Cardiac muscle cell (in vitro differentiated cells and primary cell): Measurements from ENCODE around the gene PLEKHA1. TPM values are rescaled to one million over a fixed set of nuclear protein-coding genes. Genes with fewer than 3 reads are reported as not detected.

Experiments used
- DNase-seq, 2 donors: peaks; one replicate each; pipeline versions ENCODE4 v3.0.0 to v3.0.0-alpha.2; 2010 to 2017; ENCODE audit warnings: low read depth in 1 of 2, low spot score in 1 of 2
- H3K27ac ChIP-seq: fragments of 200-600 bp; sonication (generic); 2 replicates; pipeline ENCODE4 v1.5.1; 2016
- H3K27me3 ChIP-seq: fragments of 200-600 bp; sonication (generic); 2 replicates; pipeline ENCODE4 v1.6.0; 2016; ENCODE audit warnings: control low read depth
- H3K36me3 ChIP-seq: fragments of 200-600 bp; sonication (generic); 2 replicates; pipeline ENCODE4 v1.5.1; 2016; ENCODE audit warnings: control low read depth
- H3K4me1 ChIP-seq: fragments of 200-600 bp; sonication (generic); 2 replicates; pipeline ENCODE4 v1.8.1; 2017; ENCODE audit warnings: low read depth, mild to moderate bottlenecking, mixed run types
- H3K4me3 ChIP-seq: fragments of 200-600 bp; sonication (generic); 2 replicates; pipeline ENCODE4 v1.5.1; 2016; ENCODE audit warnings: mild to moderate bottlenecking
- H3K9me3 ChIP-seq: fragments of 200-600 bp; sonication (generic); 2 replicates; pipeline ENCODE4 v1.5.1; 2017; ENCODE audit warnings: low read depth, mild to moderate bottlenecking, control low read depth
- polyA plus RNA-seq: library from polyadenylated mRNA; unstranded; fragments of >200 nt; fragmentation: Nextera tagmentation; extraction: Ambion mirVana; gene quantifications from 2 replicates; pipeline ENCODE4 v1.2.1, GENCODE V29; 2016
- total RNA-seq: library from RNA; depleted of rRNA; stranded (reverse); fragments of >200 nt; gene quantifications from 2 replicates; pipeline ENCODE4 v1.2.3, GENCODE V29; 2016
- TF ChIP-seq, protein P1 (sequence below): IDR thresholded peaks from 2 replicates; pipeline ENCODE4 v1.5.1; 2012; ENCODE audit warnings: low read depth, mild to moderate bottlenecking, low read length

PLEKHA1 gene
- total and polyA plus RNA-seq, 2 experiments from 2014 or later: 26.5 to 44.8 TPM

DNA sequence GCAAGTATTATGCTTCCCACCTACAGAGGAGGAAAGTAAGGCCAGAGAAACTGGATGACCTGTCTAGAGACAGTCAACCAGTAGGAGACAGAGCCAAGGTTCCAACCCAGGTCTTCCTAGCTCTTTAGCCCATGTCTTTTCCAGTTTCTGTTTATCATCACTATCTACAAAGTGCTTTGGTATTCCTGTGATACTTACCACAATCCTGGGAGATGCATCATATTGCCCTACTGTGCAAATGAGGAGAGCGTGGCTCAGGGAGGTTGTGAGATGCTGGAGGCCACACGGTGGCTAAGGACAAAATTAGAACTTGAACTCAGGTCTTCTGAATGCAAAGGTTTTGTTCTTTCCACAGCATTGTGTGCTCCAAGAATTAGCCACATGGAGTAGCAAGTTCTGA is 11.2 kb upstream of the PLEKHA1 start:
- no peak for DNase-seq
- H3K9me3 ChIP-seq: no peaks in the 10 kb centered on the region
- H3K27ac ChIP-seq: no peak overlapping the region
- TF ChIP-seq, protein P1, sequence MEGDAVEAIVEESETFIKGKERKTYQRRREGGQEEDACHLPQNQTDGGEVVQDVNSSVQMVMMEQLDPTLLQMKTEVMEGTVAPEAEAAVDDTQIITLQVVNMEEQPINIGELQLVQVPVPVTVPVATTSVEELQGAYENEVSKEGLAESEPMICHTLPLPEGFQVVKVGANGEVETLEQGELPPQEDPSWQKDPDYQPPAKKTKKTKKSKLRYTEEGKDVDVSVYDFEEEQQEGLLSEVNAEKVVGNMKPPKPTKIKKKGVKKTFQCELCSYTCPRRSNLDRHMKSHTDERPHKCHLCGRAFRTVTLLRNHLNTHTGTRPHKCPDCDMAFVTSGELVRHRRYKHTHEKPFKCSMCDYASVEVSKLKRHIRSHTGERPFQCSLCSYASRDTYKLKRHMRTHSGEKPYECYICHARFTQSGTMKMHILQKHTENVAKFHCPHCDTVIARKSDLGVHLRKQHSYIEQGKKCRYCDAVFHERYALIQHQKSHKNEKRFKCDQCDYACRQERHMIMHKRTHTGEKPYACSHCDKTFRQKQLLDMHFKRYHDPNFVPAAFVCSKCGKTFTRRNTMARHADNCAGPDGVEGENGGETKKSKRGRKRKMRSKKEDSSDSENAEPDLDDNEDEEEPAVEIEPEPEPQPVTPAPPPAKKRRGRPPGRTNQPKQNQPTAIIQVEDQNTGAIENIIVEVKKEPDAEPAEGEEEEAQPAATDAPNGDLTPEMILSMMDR: no peak
- no peaks in the 10 kb centered on the region for H3K4me1 ChIP-seq
- H3K27me3 ChIP-seq: no peaks in the 10 kb centered on the region
- H3K4me3 ChIP-seq: no peak overlapping the region
- no peaks in the 10 kb centered on the region for H3K36me3 ChIP-seq

DNA sequence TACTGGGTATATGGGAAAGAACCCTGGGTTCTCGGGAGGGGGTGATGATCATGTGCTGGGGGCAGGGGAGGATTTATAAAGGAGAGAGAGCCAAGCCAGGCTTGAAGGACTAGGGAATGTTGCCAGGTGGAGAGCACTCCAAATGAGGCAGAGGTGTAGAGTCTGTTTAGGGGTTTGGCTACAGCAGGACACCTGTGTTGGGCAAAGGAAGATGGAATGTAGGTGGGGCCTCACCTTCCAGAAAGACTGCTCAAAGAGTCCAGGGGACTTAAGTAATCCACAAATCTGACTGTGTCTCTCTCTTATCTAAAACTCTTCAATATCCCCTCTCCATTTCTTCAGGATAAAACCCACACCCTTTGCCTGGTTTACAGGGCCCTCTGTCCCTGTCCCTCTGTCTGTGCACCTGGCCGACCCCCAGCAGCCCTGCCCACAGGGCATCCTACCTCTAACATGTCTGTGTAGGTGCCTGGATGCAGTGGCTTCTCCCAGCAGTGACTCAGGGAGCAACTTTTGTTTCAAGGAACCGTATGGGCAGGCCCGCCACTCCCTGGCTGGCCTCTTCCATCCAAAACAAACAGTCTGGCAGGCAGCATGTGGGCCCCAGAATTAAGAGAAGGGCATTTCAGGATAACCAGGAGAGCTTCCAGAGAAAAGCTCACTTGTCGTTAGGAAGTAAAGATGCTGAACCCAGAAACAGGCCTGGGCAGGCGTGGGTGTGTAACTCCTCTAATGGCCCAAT is 10.6 kb upstream of the PLEKHA1 start:
- DNase-seq: no peak
- H3K4me1 ChIP-seq: no peaks in the 10 kb centered on the region
- no peaks in the 10 kb centered on the region for H3K27me3 ChIP-seq
- H3K36me3 ChIP-seq: no peaks in the 10 kb centered on the region
- TF ChIP-seq, protein P1: no peak
- H3K9me3 ChIP-seq: no peaks in the 10 kb centered on the region
- H3K27ac ChIP-seq: no peak overlapping the region
- H3K4me3 ChIP-seq: no peak overlapping the region

DNA sequence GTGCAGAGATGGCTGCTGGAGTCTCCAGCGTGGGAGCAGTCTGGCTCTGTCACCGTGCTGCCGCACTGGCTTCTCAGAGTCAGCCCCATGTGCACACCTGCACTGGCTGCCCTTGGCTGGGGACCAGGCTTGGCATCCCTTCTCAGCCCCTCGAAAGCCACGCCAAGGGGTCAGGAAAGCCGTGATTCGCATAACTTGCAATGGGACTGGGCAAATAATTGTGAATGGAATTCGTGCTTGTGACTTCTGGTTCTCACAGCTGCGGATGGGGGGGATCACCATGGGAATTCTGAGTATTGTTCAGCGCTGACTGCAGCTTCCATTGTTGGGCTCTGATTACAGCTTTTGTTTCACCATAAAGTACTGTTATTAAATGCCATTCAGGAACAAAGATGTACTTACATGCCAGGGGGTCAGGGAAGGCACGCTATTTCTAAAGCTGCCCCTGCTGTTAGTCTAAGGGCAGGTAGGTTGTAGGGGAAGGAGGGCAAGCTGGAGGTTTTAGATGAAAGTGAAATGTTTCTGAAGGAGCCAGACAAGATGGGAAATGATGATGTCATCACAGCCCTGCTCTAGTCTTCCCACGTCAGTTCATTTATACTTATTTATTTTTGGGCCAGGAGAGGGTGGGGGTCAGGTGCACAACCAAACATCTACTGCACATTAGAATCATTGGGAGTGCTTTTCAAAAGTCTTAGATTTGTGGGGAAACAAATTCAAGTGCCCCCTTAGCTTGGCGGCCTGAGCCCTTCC is 5.8 kb upstream of the PLEKHA1 start:
- H3K27ac ChIP-seq: no peak overlapping the region
- TF ChIP-seq, protein P1: no peak
- no peak for DNase-seq

DNA sequence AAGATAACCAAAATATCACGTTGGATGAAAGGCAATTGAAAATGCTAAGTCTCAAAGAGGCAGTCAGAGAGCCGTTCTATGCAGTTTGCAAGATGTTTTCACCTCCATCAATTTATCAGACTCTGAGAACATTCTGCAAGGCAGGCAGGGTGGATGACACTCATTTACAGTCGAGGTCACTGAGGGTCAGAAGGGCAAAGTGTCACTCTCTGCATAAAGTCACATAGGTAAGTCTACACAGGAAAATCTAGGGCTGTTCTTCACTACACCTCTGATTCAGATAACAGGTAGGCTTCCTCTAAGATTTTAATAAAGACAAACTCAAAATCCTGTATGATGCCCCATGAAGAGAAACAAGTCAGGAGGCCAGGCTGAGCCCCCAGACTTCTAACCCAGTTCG is 1.4 kb upstream of the PLEKHA1 start:
- no peak overlapping the region for H3K4me3 ChIP-seq
- H3K27me3 ChIP-seq: no peaks in the 10 kb centered on the region

More for the DNA sequence above, 5.8 kb upstream of the PLEKHA1 start:
- Histone ChIP-seq H3K4me1 (peaks cover 9% of the 10 kb centered on the region), H3K27me3 (no peaks in the 10 kb centered on the region), H3K9me3 (no peaks in the 10 kb centered on the region), H3K4me3 (no peak overlapping the region), H3K36me3 (no peaks in the 10 kb centered on the region)

DNA sequence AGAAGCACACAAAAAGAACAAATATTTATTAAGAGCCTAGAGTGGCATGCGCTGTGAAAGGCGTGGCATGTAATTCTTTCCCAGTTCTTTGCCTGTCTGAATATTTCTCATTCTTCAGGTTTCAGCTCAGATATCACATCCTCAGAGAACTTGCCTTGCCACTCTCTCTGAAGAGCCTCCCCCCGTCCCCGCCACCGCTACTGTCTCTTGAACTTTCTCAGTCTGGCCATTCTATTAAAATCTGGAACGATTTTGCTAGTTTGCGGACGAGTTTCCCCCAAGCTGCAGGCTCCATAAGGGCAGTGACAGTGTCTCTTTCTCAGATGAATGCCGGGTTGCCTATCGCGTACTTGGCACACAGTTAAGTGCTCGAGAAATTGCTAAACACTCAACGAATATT is 787 bp upstream of the PLEKHA1 start:
- Histone ChIP-seq H3K27me3 (no peaks in the 10 kb centered on the region), H3K4me3 (peak overlapping the region; percentile 88), H3K9me3 (no peaks in the 10 kb centered on the region), H3K36me3 (no peaks in the 10 kb centered on the region), H3K27ac (peak overlapping the region; percentile 3), H3K4me1 (peaks cover 17% of the 10 kb centered on the region)
- DNase-seq: peak; percentile 19 to 35
- TF ChIP-seq, protein P1: no peak

More for the DNA sequence above, 1.4 kb upstream of the PLEKHA1 start:
- H3K27ac ChIP-seq: no peak overlapping the region
- H3K4me1 ChIP-seq: peaks cover 17% of the 10 kb centered on the region
- no peak for DNase-seq
- H3K9me3 ChIP-seq: no peaks in the 10 kb centered on the region
- no peaks in the 10 kb centered on the region for H3K36me3 ChIP-seq
- TF ChIP-seq, protein P1: no peak
